NCI-H1048 (cell line): Measurements from ENCODE around the gene KNSTRN.

ENCODE experiments used
- DNase-seq: peaks from one replicate; lab custom pipeline; 2025; lab: John Stamatoyannopoulos, UW

KNSTRN gene, protein sequence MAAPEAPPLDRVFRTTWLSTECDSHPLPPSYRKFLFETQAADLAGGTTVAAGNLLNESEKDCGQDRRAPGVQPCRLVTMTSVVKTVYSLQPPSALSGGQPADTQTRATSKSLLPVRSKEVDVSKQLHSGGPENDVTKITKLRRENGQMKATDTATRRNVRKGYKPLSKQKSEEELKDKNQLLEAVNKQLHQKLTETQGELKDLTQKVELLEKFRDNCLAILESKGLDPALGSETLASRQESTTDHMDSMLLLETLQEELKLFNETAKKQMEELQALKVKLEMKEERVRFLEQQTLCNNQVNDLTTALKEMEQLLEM

DNA sequence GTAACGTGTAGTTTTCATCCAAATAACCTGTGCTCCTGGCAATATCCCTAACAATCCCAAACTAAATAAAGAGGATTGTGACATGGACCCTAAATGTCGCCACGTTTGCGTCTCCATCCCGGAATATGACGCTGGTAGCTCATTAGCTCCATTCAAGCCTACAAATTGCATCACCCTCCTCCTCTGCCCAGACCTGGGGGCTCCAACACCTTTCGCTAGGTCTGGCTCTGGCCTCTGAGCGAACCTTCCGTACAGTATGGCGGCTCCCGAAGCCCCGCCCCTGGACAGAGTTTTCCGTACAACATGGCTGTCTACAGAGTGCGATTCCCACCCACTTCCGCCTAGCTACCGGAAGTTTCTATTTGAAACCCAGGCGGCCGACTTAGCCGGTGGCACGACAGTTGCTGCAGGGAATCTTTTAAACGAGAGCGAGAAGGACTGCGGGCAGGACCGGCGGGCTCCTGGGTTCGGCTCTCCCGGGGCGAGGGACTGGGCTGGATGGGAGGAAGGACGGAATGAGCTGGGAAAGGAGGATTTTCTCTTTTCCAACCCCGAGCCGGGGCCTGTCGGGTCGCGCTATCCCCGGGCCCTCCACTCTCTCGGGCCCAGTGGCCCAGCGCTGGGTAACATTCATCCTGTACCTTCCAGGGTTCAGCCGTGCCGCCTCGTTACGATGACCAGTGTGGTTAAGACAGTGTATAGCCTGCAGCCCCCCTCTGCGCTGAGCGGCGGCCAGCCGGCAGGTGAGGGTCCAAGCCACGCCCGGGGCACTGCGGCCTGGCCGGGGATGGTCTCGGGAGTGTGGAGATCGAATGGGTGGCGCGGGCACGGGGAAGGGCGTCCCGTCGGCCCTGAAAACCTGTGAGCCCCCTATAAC, at the start of gene KNSTRN:
Gene KNSTRN (plus strand): TSS at position 142 of the 877 bp plus-strand sequence. CDS start 115 bp downstream, at position 257.
- peak; percentile 81 for DNase-seq

DNA sequence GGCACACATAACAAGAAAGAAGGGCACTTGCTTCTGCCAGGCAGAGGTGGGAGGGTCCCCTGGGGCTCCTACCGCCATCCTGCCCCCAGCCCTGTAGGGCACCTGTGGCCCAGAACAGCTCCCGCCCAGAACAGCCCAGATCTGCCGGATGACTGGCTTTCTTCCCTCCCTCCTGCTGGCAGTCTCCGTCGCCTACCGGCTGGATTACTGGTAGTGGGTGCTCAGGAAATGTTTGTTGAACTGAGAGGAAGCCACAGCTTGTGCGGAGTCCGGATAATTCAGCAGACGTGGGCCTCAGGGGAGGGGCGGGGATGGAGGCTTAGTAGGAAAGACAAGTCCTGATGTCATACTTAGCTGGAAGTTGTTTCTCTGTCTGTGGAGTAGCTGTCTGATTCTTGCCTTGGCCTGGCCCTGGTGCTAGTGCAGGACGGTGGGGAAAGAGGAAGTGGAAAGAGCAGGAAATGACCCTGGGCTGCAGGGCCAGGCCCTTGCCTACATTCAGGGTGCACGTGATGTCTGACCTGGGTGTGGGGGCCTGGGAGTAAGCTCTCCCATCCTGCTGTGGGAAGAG, 48.5 kb upstream of the KNSTRN start:
- no peak for DNase-seq

DNA sequence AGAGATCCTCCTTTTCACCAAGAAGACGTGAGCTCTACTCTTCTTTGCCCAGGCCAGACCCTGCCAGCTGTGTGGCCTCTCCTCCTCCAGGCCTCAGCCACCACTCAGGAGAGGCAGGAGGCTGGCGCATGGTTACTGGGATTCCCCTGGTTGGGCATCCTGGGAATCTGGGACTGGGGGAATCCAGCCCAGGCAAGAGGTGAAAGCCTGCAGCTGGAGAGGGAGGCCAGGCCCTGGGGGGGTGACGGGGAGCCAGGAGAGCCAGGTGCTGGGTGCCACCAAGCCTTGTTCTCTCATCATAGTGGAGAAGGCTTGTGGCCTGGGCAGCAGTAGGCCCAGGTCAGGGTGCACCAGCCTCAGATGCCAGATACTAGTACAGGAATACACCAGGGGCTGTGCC, 48.0 kb upstream of the KNSTRN start:
- no peak for DNase-seq

DNA sequence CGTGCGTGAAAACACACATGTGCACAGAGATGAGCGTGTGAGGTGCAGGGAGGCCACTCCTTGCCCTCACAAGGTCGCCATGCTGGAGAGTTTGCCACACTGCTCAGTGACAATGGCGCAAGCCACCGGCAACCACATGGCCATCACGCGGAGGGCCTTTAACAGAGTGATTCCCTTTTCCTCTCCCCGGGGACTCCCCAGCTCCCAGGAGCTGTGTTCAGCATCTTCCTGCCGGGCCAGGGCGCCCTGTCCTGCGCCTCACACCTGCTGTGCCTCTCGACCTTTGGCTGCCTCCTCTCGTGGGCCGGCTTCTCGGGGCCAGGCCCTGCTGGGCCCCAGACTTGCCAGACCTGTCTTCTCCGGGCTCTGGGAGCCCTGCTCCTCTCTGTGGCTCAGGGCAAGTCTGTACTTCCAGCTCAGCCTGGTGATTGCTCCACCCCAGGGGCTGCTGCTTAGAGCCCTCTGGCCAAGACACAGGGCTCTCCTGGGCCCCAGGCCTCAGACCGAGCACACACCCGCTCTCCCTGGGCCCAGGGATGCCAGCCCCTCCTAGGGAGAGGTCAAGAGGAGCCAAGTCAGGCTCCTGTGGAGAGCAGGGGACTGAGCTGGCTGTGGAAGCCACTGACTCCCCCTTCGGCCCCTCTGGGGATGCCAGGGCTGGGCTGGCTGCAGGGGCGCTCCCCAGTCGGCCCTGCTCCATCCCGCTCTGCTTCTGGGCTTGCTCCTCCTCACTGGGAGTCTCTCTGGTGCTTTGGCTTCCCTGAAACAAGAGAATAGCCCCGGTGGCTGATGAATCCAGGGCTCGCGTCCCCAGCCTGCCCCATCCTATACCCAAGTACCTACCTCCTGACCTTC, 47.4 kb upstream of the KNSTRN start:
- DNase-seq: no peak

DNA sequence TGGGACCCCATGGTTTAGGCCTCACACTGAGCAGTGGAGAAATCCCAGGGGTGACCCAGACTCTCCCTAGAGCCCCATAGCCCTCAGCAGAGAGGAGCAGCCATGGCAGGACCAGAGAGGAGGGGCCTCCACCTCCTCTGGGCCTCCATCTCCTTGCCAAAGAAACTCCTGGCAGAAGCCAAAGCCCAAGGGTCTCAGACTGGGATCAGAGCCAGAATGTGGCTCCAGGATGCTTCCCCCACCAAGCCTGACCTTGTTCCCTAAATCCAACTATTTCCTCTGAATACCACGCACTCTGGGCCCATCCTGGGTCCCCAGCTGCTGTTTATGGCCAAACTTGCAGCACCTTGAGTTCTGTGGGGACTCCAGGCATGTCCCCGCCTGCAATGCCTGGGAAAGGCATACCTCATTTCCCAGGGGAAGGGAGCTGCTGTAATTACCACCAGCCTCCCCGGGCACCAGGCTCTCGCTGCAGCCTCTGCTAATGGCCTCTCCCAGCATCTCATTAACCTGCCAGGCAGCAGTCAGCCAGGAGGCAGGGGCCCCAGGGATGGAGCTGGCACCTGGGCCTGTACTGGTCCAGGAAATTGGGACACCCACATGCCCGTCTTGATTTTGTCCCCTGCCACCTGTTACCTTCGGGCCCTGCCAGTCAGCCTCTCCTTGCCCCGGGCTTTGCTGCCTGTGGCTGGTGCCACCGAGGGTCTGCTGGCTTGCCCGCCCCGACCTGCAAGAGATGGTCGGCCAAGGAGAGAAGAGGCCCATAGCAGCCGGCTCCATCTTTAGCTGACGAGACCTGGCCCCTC, 46.4 kb upstream of the KNSTRN start:
- DNase-seq: no peak

DNA sequence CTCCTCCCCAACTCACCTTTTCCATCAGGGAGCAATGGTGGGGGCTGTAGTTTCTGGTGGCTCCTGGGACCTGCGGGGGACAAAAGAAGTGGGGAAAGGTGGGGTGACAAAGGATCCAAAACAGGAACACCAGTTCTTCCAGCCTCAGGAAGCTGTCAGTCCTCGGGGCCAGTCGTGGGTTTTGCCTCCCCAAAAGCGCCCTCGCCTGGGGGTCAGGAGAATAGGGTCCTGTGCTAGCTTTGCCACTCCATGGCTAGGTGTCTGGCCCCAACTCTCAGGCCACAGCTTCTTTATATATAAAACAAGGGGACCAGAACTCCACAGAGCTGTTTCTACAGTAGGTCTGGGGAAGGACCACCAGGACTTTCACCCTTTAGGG, 45.8 kb upstream of the KNSTRN start:
- no peak for DNase-seq

DNA sequence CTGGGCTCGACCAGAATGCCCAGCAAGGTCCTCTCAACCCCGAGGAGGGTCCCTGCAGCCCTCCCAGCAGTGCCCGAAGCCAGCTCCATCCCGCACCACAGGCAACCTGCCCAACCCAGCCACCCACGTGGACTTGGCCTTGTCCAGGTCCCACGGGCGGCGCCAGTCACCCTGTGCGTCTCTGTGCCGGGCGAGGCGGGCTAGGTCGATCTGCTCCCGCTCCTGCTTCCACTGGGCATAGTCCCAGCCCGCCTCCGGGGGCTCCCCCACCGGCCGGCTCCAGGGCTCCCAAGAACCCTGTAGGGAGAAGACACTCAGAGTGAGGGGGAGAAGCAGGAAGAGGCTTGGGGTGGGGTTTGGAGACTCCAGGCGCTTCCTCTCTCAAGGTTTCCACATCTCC, 44.9 kb upstream of the KNSTRN start:
- DNase-seq: no peak

DNA sequence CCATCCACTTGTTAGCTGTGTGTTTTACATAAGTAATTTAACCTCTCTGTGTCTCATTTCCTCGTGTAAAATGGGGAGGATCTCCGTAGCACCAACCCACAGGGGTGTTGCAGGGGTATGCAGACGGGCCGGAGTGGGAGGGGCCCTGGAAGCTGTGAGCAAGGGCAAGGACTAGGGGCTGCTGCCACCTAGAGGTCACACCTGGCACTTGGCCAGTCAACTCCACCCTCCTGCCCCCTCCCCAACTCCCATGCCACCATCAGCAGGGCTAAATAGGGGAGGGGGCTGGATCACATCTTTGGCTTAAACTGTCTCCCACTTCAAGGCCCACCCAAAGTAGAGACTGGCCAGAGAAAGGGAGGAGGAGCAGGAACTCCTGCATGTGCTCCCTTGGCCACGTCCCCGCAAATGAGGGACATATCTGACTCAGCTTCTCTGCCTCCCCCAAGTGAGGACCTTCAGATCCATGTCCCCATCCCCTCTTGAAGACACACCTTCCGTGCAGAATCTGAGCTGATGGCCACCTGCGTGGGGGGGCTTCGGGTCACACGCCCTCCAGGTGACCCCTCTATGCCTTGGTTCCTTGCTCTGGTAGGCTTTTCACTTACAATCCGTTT, 44.4 kb upstream of the KNSTRN start:
- peak; percentile 56 for DNase-seq

DNA sequence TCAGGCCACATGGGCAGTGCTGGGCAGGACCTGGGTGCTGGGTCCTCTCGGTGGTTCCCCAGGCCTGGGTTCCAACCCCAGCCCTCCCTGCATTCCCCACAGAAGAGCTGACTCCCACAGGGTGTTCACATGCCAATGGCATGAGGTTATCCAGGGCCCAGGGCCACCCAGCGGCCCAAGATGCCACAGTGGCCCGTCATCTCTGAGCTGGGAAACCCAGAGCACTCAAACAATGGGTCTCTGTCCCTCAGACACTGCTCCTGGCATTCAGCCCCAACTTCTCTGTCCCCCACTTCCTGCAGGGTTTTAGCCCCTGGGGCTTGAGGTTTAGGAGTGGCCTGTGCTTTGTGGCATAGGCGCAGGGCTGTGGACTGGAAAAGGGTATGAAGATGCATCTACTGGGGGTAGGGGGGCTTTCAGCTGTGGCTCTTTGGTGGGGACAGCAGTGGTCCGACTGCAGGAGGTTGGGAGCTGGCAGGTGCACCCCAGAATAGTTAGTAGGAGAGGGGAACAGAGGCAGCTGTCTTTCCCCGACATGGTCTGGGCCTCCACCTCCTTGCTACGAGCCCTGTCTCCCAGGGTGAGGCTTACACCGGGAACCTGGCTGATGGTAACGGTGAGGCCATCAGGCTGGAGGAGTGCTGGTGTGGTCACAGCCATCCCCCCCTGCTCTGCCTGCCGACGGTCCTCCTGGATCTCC, 43.5 kb upstream of the KNSTRN start:
- no peak for DNase-seq

DNA sequence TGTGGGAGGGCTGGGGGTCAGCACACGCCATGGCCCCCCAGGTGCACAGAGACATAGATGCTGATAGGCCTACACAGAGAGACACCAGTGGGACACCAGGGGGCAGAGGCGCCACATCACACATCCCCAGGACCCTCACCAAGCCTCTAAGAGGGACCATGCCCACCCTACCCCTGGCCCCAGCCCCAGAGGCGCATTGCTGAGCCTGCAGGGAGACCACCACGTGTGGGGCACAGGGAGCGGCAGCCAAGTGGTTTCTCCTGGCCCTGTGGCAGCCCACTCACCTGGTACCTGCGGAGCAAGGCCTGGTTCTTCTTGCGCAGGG, 42.9 kb upstream of the KNSTRN start:
- DNase-seq: no peak

DNA sequence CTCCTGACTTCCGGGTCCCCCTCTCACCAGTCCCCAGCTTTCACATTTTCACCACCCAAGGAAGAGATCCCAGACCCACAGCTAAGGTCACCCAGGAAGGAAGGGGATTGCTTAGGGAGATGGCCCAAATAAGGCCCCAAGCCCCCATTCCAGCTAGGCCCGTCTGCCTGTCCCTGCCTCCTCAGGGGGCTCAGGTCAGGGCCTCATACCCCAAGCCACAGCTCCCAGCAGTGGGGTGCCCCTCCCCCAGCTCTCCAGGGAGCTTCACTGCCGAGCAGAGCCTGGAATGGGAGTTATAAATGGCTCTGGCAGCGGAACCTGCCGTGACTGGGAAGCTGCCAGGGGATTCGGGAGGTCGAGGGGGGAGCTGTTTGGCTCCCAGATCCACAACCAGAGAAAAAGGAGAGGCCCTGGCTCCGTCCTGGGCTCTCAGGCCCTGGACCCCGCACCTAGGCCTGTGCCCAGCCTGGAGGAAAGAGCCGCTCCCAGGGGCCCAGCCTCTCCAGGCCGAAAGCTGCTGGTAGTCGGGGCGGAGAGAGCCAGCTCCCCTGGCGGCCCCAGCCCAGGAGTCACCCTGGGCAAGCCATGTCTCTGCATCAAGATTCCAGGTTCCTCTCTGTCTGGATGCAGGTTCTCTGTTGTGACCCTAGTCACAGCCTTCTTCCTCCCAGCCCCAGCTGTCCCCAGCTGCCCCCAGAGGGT, 42.3 kb upstream of the KNSTRN start:
- no peak for DNase-seq

DNA sequence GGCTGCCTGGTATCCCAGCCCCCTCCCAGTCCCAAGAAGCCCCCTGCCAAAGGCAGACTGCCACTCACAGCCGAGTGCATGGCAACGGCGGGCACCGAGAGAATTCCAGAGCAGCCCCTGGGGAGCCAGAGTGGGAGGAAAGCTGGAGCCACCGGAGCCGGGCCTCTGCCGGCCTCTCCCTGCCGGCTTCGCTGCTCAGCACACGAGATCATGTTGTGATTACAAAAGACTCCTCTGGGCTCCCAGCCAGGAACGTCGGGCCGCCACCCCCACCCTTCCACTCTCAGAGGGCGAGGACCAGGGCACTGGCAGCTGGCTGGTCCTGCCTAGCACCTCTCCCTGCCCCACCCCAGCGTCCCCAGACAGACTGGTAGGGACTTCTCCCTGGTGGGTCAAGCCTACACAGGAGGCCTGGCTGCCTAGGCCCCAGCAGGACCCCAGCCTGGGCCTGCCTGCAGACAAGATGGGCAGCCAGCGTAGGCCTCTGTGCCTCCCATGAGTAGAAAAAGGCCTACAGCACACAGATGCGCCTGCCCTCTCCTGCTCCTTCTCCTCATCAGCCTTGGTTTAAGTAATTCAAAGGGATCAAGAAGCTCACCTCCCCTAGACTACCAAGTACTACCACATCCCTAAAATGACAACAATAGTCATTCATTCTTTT, 41.7 kb upstream of the KNSTRN start, which contains the start of gene CCDC9B:
Gene CCDC9B (minus strand): TSS at position 200 of the 661 bp plus-strand sequence. CDS start 120 bp downstream, at position 80.
- DNase-seq: no peak

DNA sequence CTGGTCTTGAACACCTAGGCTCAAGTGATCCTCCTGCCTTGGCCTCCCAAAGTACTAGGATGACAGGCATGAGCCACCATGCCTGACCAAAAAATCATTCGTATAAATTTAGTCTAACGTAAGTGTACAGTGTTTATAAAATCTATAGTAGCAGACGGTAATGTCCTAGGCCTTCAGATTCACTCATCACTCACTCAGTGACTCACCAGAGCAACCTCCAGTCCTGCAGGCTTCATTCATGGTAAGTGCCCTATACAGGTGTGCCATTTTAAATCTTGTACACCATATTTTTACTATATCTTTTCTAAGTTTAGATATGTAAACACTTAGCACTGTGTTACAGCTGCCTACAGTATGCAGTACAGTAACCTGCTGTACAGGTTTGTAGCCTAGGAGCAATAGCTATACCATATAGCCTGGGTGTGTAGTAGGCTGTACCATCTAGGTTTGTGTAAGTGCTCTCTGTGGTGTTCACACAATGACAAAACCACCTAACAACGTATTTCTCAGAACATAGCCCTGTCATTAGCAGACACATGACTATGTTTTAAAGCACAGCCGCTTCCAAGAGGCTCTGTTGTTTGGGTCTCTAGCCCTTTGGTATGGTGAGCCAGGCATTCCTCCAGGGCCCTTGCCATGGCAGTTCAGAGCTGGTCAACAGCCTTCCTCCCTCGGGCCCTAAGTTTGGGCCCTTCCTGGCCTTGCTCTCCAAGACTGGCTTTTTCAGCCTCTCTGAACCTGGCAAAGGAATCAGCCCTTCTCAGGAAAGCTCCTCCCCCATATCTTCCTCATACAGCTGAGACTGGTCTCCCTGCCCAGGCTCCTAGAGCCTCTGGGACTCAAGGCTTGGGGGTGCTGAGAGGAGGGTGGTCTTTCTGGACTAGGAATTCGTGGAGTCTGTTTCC, 39.9 kb upstream of the KNSTRN start:
- DNase-seq: no peak

DNA sequence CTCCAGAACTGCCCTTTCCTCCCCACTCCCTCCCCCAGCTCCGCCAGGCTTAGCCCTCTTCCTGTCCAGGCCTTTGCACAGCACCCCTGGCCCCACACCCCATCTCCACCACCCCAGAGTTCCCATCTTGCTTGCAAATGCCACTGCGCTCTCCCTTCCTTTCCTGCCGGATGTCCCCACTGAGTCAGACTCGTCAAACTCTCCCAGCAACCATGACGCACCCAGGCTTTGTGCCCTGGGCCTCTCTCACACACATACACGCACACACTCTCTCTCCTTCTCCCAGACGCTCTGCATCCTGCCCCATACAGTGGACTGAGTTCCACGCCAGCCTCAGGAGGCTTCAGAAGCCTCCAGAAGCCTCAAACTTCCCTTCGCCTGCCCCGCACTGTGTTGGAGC, 39.0 kb upstream of the KNSTRN start:
- no peak for DNase-seq

DNA sequence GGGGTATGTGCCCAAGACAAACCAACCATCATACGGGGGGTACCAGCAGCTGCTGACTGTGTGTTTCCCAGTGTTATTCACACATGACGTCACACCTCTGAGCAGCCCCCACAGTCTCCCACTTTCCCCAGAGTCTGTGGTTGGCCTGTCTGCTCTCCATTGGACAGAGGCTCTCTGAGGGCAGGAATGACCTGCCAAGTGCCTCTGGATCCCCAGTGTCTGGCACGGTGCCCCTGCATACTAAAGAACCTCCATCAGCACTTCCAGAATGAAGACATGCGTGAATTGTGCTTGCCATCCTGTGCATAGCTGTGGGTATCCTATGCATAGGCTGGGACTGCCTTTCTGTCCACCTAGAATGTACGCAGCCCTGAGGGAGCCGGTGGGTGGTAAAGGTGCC, 38.3 kb upstream of the KNSTRN start:
- DNase-seq: no peak

DNA sequence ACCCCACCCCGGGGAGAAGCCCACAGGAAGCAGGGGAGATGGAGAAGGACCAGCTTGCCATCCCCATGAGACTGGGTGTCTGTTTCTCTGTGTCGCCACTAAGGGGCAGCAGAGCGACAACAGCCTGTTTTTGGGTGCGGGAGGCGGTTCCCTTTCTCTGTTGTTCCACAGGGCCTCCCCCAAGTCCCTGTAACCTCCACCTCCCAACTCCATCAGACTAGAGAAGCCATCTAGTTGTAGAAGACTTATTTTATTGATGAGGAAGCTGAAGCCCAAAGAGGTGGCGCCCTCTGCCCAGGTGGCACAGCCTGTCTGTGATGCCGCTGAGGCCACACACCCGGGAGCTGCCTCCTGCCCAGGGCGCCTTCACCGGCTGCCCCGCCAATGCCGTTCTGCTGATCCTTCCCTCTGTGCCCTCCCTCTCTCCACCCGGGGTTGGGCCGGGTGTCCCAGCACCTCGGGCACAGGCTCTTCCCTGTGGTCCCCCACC, 37.8 kb upstream of the KNSTRN start:
- DNase-seq: peak; percentile 16

DNA sequence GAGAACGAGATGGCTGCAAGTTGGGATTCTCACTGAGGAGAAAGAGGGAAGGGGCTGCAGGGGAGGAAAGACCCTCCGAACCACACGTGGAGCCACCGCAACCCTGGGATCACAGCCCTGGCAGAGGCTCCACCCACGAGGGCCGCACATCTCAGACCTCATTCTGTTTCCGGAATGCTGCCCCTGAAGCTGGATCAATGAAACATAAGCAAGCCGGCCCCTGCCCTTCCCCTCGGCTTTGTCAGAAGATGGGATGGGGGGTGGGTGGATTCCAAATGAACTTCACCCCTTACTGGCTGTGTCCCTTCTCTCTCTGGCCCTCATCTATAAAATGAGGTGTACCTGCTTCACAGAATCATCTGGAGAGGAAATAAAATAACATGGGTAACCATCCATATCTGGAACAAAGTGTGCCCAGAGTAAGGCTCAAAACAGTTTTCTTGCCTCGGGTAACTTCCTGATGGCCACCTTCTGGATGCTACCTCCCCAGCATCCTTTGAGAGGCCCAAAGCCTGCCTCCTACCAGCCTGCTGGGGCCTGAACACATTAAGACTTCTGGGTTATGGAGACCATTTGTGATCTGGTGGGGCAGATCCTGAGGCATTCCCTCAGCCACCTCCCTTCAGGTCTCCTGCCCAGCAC, 37.2 kb upstream of the KNSTRN start:
- DNase-seq: no peak
